ENCODE measurements around the gene PSMC6. TPM values are rescaled to one million over a fixed set of nuclear protein-coding genes. Genes with fewer than 3 reads are reported as not detected.

PSMC6 gene
- total and polyA plus RNA-seq, 2 of the 13 experiments (the other 11 are each of a cell fraction or from before 2014, with no cell fraction given) = 90.0 to 210 TPM

DNA sequence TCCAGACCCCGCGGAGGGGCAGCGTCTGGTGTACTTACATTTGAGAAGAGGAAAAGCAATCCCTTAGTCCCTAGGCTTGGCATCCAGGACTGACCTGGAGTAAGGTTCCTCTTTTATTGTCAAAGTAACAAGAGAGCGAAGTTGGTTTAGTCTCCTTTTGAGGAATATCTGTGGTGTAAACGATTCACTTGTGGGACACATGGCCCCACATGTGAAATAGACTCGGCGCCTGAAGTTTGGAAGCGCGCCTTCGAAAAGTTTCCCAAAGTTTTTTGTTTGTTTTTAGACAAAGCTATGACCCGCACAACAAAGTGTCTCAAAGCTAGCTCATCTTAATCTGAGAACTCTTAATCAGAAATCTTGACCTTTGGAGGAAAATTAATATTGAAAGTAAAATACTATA, 23.7 kb downstream of the PSMC6 start (continued):
- 0 out of 2 replicates have a peak, but pooled peaks have one; percentile 20 for TF ChIP-seq ZNF558 (CRISPR knock-in tag; IDR thresholded peaks at IDR 0.05; ENCODE audit: borderline replicate concordance)

DNA sequence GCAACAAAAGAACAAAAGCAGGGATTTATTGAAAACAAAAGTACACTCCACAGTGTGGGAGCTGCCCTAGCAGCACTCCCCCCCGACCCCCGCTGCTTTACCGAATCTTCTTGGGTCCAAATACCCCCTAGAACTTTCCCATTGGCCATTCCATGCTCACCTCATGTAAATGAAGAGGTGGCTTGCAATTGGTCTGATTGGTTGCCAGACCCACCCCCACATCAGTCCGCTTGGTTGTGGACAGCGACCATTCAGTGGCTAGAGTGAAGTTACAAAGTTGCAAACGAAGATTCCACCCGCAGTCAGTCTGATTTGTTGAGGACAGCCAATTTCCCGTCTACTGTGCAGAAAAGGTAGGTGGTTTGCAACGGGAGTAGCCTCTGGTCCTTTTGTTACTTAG, 26.8 kb downstream of the PSMC6 start:
- WGBS (ENCODE audit: low lambda C conversion rate) = 97% methylated on average over 9 of the region's 9 CpGs

DNA sequence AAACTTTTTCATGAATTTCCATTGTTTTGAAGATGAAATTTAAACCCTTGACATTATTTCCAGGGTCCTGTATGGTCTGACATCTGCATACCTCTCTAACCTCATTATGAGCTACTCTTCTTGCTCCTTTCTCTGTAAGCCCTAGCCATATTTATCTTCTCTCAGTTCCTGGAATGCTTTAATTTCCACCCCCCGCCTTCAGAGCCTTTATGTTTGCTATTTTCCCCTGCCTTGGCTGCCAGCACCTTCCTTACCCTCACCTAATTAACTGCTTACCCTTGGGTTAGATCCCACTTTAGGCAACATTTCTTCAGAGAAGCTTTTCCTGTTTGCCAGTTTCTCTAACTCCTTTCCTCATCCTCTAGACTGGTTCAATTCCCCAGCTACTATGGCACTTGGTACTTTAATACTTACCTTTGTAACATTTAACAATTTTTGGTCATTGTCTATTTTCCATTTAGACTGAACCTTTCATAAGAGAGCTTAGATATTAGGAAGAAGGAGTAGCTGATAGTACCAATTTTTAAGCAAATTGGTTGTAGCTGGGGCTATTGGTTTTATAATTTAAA, 29.0 kb downstream of the PSMC6 start:
- DNase-seq (ENCODE audit: low spot score) = no peak
- BruUV-seq (replicated peaks) = no TSS peak
- in situ Hi-C loops (cut with HindIII; ENCODE audit: extremely low pct_ligation_motif_present, low pct_unique_long_range_greater_than_20kb) = no loop called here
- ChIA-PET POLR2A (interaction anchor here (1.4 to 2.9 kb wide), 2 partner anchors 19 to 215 kb away, joined by 3 to 17 read pairs; partner anchors contain the start of gene FERMT2), CTCF (ENCODE audit: low intra/inter-chr PET ratio, low total read pairs) (no interaction called here)
- ATAC-seq = peak; percentile 31; the same call in 1 of the 3 replicates
- H3K4me2 ChIP-seq (ENCODE audit: low read depth, low read length) = 0 out of 2 replicates have a peak overlapping the region, but pooled peaks have one; percentile 2
- H2AFZ ChIP-seq (ENCODE audit: low read length) = no peak overlapping the region
- intact Hi-C loops (cut with micrococcal nuclease; ENCODE audit: unreplicated experiment) = no loop called here
- peaks cover 0 to 3% of the 10 kb centered on the region in 2 experiments; a peak in 3 of 5 replicates for H3K36me3 ChIP-seq (replicated peaks in 1 of 2; ENCODE audit: control insufficient read depth in 1 of 2, insufficient read depth in 2 of 2, low read length in 2 of 2)
- H3K9me3 ChIP-seq (ENCODE audit: low read length) = no peaks in the 10 kb centered on the region
- no peak overlapping the region for H3K4me3 ChIP-seq (replicated peaks in 1 of 3; ENCODE audit: insufficient read depth in 1 of 3, low read depth in 2 of 3, low read length in 3 of 3)
- no peak for TF ChIP-seq ZNF709 (CRISPR knock-in tag; IDR thresholded peaks at IDR 0.05)
- TF ChIP-seq CBX5 (CRISPR knock-in tag; IDR thresholded peaks at IDR 0.05; ENCODE audit: borderline replicate concordance) = no peak
- TF ChIP-seq TSC22D2 (CRISPR knock-in tag; IDR thresholded peaks at IDR 0.05; ENCODE audit: borderline replicate concordance) = no peak
- TF ChIP-seq MAFF (IDR thresholded peaks at IDR 0.05; ENCODE audit: low read depth, low read length) = no peak
- TF ChIP-seq, protein P1, sequence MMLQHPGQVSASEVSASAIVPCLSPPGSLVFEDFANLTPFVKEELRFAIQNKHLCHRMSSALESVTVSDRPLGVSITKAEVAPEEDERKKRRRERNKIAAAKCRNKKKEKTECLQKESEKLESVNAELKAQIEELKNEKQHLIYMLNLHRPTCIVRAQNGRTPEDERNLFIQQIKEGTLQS (CRISPR knock-in tag; IDR thresholded peaks at IDR 0.05) = no peak
- TF ChIP-seq ZSCAN20 (CRISPR knock-in tag; IDR thresholded peaks at IDR 0.05; ENCODE audit: borderline replicate concordance) = no peak
- TF ChIP-seq, protein P2, sequence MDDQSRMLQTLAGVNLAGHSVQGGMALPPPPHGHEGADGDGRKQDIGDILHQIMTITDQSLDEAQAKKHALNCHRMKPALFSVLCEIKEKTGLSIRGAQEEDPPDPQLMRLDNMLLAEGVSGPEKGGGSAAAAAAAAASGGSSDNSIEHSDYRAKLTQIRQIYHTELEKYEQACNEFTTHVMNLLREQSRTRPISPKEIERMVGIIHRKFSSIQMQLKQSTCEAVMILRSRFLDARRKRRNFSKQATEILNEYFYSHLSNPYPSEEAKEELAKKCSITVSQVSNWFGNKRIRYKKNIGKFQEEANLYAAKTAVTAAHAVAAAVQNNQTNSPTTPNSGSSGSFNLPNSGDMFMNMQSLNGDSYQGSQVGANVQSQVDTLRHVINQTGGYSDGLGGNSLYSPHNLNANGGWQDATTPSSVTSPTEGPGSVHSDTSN (CRISPR knock-in tag; IDR thresholded peaks at IDR 0.05; ENCODE audit: borderline replicate concordance) = no peak
- no peak for FAIRE-seq
- H4K20me1 ChIP-seq (ENCODE audit: insufficient read depth, low read length) = no peaks in the 10 kb centered on the region
- peaks cover 78% of the 10 kb centered on the region for H3K79me2 ChIP-seq (ENCODE audit: insufficient read depth, low read length)
- WGBS (ENCODE audit: low lambda C conversion rate) = 56% methylated on average over 1 of the region's 1 CpG
- H3K27ac ChIP-seq (ENCODE audit: extremely low read length, insufficient read depth, low read length) = no peak overlapping the region
- peaks cover 53% of the 10 kb centered on the region for H3K4me1 ChIP-seq (ENCODE audit: insufficient read depth, low read length)
- H3K27me3 ChIP-seq (ENCODE audit: control insufficient read depth in 1 of 2, insufficient read depth in 2 of 2, low read length in 2 of 2) = no peaks in the 10 kb centered on the region
- no peak overlapping the region for H3K9ac ChIP-seq (ENCODE audit: insufficient read depth, low read depth, low read length)

More for the DNA sequence above, 26.8 kb downstream of the PSMC6 start:
- Histone ChIP-seq H3K36me3 (replicated peaks in 1 of 2; ENCODE audit: control insufficient read depth in 1 of 2, insufficient read depth in 2 of 2, low read length in 2 of 2) (peaks cover 0 to 3% of the 10 kb centered on the region in 2 experiments; a peak in 3 of 5 replicates), H3K9me3 (ENCODE audit: low read length) (no peaks in the 10 kb centered on the region), H3K9ac (ENCODE audit: insufficient read depth, low read depth, low read length) (no peak overlapping the region), H3K4me3 (replicated peaks in 1 of 3; ENCODE audit: insufficient read depth in 1 of 3, low read depth in 2 of 3, low read length in 3 of 3) (no peak overlapping the region), H2AFZ (ENCODE audit: low read length) (no peak overlapping the region), H4K20me1 (ENCODE audit: insufficient read depth, low read length) (no peaks in the 10 kb centered on the region), H3K4me1 (ENCODE audit: insufficient read depth, low read length) (peaks cover 53% of the 10 kb centered on the region), H3K27me3 (ENCODE audit: control insufficient read depth in 1 of 2, insufficient read depth in 2 of 2, low read length in 2 of 2) (no peaks in the 10 kb centered on the region; a peak in 1 of 5 replicates), H3K4me2 (ENCODE audit: low read depth, low read length) (no peak overlapping the region), H3K79me2 (ENCODE audit: insufficient read depth, low read length) (peaks cover 72% of the 10 kb centered on the region), H3K27ac (ENCODE audit: extremely low read length, insufficient read depth, low read length) (no peak overlapping the region)
- no peak for DNase-seq (ENCODE audit: low spot score)
- intact Hi-C loops (cut with micrococcal nuclease; ENCODE audit: unreplicated experiment) (no loop called here), in situ Hi-C loops (cut with HindIII; ENCODE audit: extremely low pct_ligation_motif_present, low pct_unique_long_range_greater_than_20kb) (no loop called here)
- no peak for FAIRE-seq
- POLR2A ChIA-PET = no interaction called here
- BruUV-seq (replicated peaks) = no TSS peak
- CTCF ChIA-PET (ENCODE audit: low intra/inter-chr PET ratio, low total read pairs) = no interaction called here
- TF ChIP-seq SP140L (CRISPR knock-in tag; IDR thresholded peaks at IDR 0.05; ENCODE audit: borderline replicate concordance) (no peak), CEBPB (IDR thresholded peaks at IDR 0.05; ENCODE audit: borderline replicate concordance, low read depth, low read length) (no peak), RARA (CRISPR knock-in tag; IDR thresholded peaks at IDR 0.05) (no peak), HCFC1 (IDR thresholded peaks at IDR 0.05; ENCODE audit: low read depth, low read length) (no peak)
- ATAC-seq = no peak

All from HepG2 (cell line).